ENCODE data around the gene MOXD1. TPM values are rescaled to one million over a fixed set of nuclear protein-coding genes. Genes with fewer than 3 reads are reported as not detected.

The MOXD1 gene
- total and polyA plus RNA-seq, 2 of the 8 experiments (the other 6 are each of a cell fraction or from before 2014, with no cell fraction given): 1.6 to 3.5 TPM

- Histone ChIP-seq H2BK5ac (ENCODE audit: low read depth, low read length) (no peak overlapping the region), H2AK5ac (ENCODE audit: low read depth, low read length) (no peak overlapping the region), H2BK120ac (replicated peaks; ENCODE audit: low read depth, low read length) (no peak overlapping the region), H3K27me3 (replicated peaks in 1 of 4; ENCODE audit: control insufficient read depth in 3 of 4, extremely low read depth in 1 of 4, insufficient read depth in 3 of 4, low read length in 3 of 4) (no peaks in the 10 kb centered on the region), H3K27ac (ENCODE audit: low read depth, low read length) (no peak overlapping the region), H3K23ac (ENCODE audit: insufficient read length) (no peak overlapping the region), H3K9ac (replicated peaks in 1 of 4; ENCODE audit: extremely low read depth in 1 of 4, low read depth in 3 of 4, low read length in 3 of 4) (no peak overlapping the region), H3K23me2 (ENCODE audit: low read depth, low read length) (no peaks in the 10 kb centered on the region), H3K36me3 (ENCODE audit: control insufficient read depth in 2 of 4, insufficient read depth in 4 of 4, low read length in 3 of 4) (no peaks in the 10 kb centered on the region), H3K4me2 (ENCODE audit: insufficient read depth in 1 of 2, low read depth in 2 of 2, low read length in 2 of 2) (no peak overlapping the region), H4K91ac (replicated peaks; ENCODE audit: insufficient read length, low read length) (no peak overlapping the region), H2BK12ac (ENCODE audit: low read depth, low read length) (no peak overlapping the region), H4K8ac (ENCODE audit: extremely low read depth, insufficient read depth, low read length) (no peak overlapping the region), H2BK20ac (ENCODE audit: low read length) (no peak overlapping the region), H3K56ac (replicated peaks; ENCODE audit: insufficient read length, low read depth, low read length) (no peak overlapping the region), H3K14ac (ENCODE audit: insufficient read length) (no peak overlapping the region), H3K4me3 (ENCODE audit: extremely low read depth in 1 of 4, insufficient read depth in 2 of 4, low read depth in 3 of 4, low read length in 4 of 4) (no peak overlapping the region), H4K5ac (ENCODE audit: insufficient read length, low read depth, low read length) (no peak overlapping the region), H3K4me1 (replicated peaks in 1 of 4; ENCODE audit: control insufficient read depth in 3 of 4, insufficient read depth in 4 of 4, low read length in 3 of 4) (no peaks in the 10 kb centered on the region), H3K79me1 (ENCODE audit: low read depth, low read length) (no peaks in the 10 kb centered on the region), H2BK15ac (ENCODE audit: low read length) (no peak overlapping the region), H2AFZ (ENCODE audit: low read length) (no peak overlapping the region), H3K79me2 (ENCODE audit: control insufficient read depth in 1 of 2, insufficient read depth in 2 of 2, low read length in 2 of 2) (no peaks in the 10 kb centered on the region), H3K4ac (replicated peaks; ENCODE audit: insufficient read length, low read depth, low read length) (no peak overlapping the region), H3K9me3 (ENCODE audit: insufficient read depth in 2 of 2, low read depth in 1 of 2, low read length in 1 of 2) (no peaks in the 10 kb centered on the region), H4K20me1 (replicated peaks in 1 of 2; ENCODE audit: control insufficient read depth in 1 of 2, insufficient read depth in 2 of 2, low read length in 2 of 2) (no peaks in the 10 kb centered on the region), H3K18ac (ENCODE audit: extremely low read depth, low read length) (no peak overlapping the region)
- DNase-seq (ENCODE audit: low read depth in 1 of 2, low spot score in 2 of 2): peak in 1 of 2 experiments; percentile 53
- ChIA-PET POLR2A (ENCODE audit: partially characterized antibody) (no interaction called here), CTCF (ENCODE audit: partially characterized antibody) (interaction anchor here (0.6 to 16.4 kb wide), 48 partner anchors 9 to 568 kb away, joined by 3 to 280 read pairs (median 4); no protein-coding TSS in a partner anchor)
- FAIRE-seq: peak; percentile 7
- TF ChIP-seq EP300 (IDR thresholded peaks at IDR 0.05; ENCODE audit: borderline replicate concordance in 1 of 2, low read depth in 2 of 2, low read length in 2 of 2) (no peak), SP4 (IDR thresholded peaks at IDR 0.05; ENCODE audit: low read length) (no peak), ATF3 (IDR thresholded peaks at IDR 0.05; ENCODE audit: insufficient read depth, low read depth, low read length) (no peak), BRCA1 (IDR thresholded peaks at IDR 0.05; ENCODE audit: low read depth, low read length) (no peak), TCF12 (IDR thresholded peaks at IDR 0.05; ENCODE audit: low read depth, low read length) (no peak), SIN3A (conservative IDR thresholded peaks at IDR 0.05 in 1 of 2, IDR thresholded peaks at IDR 0.05 in 1 of 2; ENCODE audit: low read depth in 1 of 2, low read length in 2 of 2) (no peak), CTBP2 (IDR thresholded peaks at IDR 0.05; ENCODE audit: borderline replicate concordance, insufficient read depth, insufficient read length, low read length) (no peak), HDAC2 (IDR thresholded peaks at IDR 0.05; ENCODE audit: borderline replicate concordance in 1 of 2, low read depth in 2 of 2, low read length in 2 of 2) (no peak), RAD21 (IDR thresholded peaks at IDR 0.05 in 1 of 2, conservative IDR thresholded peaks at IDR 0.05 in 1 of 2; ENCODE audit: low read depth in 2 of 2, low read length in 2 of 2) (peak; percentile 65 to 69), EGR1 (IDR thresholded peaks at IDR 0.05; ENCODE audit: borderline replicate concordance, low read depth, low read length) (no peak)
Observed at GRCh38 chr6:132298344-132298949, 102.8 kb downstream of the MOXD1 start.
